HG03135 (cell line): Measurements from ENCODE around the gene TGOLN2.

ENCODE experiments used
- ATAC-seq: cut with Tn5 transposase; IDR thresholded peaks from one replicate; pipeline ENCODE4 v1.9.1; 2021; ENCODE audit warnings: mild to moderate bottlenecking, moderate library complexity; ENCODE audit not compliant: unreplicated experiment

Gene TGOLN2

DNA sequence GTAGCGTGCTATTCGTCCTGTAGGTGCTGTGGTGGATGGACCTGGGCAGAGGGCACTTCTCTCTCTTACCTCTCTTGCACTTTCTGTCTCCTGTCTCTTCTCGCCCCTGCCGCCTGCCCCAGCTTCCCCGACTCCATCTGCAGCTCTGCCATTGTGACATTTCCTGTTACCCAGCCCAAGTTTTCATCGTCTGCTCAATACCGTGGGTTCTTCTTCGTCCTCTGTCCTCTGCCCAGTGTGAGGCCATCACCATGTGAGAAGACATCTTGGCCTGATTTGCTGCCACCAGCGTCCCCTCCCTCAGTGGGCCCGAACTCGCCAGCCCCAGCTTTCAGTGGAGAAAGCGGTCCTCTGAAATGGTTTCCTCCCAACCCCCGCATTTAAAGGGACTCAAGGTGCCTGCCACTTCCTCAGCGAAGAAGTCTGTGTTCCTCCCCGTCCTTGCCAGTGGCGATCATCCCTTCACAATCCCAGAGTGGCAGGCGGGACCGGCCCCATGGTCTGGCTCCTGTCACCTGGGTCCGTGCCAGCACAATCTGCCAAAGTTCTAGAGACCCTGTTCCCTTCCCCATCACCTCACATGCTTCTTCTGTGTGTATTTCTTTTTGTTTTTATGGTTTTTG lies 18.0 kb downstream of the TGOLN2 start:
- ATAC-seq: no peak

DNA sequence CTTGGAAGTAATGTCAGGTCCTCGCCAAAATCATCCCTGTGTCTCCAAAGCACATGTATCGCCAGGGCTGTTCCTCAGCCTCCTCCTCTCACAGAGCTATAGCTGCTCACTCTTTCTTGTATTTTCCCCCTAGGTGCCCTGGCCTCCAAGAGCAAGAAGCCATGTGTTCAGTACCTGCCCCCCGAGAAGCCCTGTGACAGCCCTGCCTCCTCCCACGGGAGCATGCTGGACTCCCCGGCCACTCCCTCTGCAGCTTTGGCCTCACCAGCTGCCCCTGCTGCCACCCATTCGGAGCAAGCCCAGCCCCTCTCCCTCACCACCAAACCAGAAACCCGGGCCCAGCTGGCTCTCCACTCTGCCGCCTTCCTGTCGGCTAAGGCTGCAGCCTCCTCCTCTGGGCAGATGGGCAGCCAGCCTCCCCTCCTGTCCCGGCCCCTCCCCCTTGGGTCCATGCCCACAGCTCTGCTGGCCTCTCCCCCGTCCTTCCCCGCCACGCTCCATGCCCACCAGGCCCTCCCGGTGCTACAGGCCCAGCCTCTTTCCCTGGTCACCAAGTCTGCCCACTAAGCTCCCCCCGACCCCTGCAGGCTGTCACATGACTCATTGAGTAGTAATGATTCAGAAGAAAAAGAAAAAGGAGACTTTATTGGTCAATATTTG lies 18.8 kb downstream of the TGOLN2 start:
- ATAC-seq: no peak

DNA sequence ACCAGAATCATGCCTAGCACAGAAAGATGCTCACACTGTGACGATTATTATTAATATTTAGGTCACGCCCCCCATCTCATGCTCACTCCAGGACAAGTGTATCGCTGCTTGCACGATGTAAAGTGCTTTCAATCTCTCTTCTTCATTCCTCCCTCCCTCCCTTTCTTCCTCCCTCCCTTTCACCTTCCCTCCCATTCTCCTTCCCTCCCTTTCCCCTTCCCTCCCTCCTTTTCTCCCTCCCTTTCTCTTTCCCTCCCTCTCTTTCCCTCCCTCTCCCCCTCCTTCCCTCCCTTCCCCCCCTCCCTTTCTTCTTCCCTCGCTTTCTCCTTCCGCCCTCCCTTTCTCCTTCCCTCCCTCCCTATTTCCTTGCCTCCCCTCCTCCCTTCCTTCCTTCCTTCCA lies 19.6 kb downstream of the TGOLN2 start:
- no peak for ATAC-seq

DNA sequence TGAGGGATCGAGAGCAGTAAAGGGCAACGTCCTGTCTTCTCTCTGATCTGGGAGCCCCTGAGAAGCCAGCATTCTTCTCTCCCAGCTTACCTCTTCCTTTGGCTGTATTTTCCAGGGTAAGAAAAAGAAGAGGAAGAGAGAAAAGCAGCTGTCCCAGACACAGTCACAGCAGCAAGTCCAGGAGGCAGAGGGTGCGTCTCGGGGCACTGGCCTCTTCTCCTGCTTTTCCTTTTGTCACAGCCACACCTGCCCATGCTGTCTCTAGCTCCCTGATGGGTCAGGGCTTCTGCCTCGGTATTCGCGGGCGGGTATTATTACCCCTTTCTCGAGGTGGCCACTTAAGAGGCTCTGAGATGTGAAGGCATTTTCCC lies 20.3 kb downstream of the TGOLN2 start:
- ATAC-seq: no peak

DNA sequence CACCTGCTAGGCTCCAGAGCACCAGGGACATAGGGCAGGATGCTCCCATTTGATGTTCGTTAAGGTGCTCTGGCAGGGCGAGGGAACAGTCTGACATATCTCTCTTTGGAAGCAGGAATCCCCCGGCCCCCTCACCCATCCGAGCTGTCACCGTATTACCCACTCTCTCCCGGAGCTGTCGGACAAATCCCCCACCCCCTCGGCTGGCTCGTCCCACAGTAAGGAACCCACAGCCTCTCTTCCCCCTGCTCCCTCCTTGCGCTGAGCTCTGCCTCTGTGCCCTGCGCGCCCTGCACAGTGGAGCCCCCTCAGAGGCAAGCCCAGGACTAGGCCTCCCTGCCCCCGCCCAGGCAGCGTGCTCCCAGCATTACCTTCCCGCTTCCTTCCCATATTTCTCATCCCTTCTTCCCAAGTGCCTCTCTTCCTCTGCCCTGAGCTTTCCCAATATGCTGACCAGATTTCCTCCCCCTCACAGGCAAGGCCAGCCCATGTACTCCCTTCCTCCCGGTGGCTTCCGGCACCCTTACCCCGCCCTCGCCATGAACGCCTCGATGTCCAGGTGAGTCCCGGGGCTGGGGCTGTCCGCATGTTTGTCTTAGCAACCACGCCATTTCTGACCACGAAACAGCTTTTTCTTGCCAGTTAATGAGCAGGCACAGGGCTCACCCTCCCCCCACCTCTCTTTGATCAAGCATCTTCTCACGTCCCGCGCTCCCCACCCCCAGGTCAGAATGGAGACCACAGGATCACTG lies 23.8 kb downstream of the TGOLN2 start:
- ATAC-seq: no peak

DNA sequence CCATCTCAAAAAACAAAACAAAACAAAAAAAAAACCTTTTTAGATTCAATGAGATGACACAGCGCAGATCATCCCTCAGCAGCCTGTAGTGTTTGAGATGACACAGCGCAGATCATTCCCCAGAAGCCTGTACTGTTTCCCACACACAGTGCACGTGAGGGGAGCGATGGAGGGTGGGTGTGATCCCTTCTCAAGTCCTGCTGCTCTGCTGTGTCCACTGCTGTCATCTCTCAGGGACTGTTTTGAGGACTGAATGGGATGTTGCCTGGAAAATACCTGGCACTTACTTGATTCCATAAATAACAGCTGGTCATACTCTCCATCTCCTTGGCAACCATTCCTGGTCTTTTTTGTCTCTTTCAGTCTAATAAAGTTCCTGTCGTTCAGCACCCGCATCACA lies 25.7 kb downstream of the TGOLN2 start:
- ATAC-seq: no peak

DNA sequence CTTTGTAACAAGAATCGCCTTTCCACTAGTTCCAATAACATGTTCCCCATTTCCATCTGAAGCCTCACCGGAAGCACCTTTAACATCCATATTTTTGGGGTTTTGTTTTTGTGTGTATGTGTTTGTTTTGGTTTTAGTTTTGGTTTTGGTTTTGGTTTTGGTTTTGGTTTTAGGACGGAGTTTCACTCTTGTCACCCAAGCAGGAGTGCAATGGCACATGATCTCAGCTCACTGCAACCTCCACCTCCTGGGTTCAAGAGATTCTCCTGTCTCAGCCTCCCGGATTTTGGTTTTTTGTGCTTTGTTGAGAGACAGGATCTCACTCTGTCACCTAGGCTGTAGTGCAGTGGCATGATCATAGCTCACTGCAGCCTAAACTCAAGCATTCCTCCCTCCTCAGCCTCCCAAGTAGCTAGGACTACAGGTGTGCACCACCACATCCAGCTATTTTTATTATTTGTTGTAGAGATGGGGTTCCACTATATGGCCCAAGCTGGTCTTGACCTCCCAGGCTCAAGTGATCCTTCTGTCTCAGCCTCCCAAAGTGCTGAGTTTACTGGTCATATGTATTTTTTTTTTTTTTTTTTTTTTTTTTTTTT lies 36.3 kb downstream of the TGOLN2 start:
- no peak for ATAC-seq

DNA sequence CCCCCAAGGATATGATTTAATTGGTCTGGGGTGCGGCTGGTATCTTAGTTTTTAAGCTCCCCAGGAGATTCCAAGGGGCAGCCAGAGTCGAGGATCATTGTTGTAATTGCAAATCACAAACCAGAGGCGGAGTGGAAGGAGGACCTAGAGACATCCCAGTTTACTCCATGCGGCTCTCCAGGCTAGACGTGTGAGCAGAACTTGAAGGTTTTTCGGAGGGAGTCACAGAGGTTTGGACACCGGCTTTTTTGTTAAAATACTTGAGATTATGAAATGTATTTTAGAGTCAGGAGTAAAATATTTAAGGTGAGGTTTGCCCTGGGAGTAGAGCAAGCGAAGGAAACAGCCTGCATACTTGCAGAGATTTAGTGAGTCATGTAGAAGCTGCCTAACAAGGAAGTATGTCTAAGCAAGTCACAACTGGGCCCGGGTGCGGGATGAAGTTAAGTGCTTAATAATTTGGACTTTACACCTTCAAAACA lies 39.5 kb downstream of the TGOLN2 start:
- no peak for ATAC-seq

DNA sequence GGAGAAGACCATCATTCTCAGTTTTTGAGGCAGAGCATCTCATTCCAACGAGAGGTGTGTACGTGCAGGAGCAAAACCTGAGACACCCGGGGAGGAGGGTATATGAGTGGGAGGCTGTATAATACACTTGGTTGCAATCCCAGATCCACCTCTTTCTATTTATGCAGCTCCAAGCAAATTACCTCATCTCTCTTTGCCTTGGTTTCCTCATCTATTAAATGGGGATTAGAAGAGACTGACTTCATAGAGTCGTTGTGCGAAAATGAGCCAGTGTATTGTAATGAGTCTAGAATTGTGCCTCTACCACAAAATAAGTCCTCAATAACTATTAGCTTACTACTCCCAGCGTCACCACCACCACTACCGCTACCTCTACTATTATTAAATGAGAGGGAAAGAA lies 40.1 kb downstream of the TGOLN2 start:
- ATAC-seq: no peak

DNA sequence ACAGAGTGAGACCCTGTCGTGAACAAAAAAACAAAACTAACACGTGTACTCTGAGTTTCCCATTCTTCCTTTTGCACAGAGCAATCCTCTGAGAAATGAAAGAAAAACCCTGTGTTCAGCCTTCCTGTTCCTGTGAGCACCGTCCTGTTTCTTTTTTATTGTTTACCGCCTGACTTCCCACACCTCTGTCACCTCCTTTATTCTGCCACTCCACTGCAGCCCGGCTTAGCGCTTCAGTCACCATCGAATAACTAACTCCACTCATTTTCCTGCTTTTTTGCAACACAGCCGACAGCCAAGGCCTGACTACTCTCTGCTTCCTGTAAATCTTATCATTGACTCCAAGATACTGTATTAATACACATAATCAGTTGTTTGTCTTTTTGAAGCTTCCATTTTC lies 40.9 kb downstream of the TGOLN2 start:
- ATAC-seq: no peak

DNA sequence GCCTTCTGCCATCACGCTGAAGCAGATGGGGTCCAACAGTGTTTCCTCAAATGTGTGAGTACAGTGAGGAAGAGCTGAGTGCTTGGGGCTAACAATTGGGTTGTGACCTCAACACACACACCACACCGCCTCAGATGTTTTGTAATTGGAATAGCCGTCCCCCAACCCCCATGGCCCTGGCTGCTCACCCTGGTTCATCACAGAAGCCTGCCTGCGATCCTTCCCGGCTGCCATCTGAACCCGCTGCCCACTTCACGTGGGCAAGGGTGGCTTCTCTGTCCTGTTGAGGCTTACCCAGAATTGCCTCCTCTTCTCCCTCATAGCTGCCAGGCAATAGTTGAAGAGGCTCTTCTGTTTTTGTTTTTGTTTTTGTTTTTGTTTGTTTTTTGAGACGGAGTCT lies 44.1 kb downstream of the TGOLN2 start:
- no peak for ATAC-seq

DNA sequence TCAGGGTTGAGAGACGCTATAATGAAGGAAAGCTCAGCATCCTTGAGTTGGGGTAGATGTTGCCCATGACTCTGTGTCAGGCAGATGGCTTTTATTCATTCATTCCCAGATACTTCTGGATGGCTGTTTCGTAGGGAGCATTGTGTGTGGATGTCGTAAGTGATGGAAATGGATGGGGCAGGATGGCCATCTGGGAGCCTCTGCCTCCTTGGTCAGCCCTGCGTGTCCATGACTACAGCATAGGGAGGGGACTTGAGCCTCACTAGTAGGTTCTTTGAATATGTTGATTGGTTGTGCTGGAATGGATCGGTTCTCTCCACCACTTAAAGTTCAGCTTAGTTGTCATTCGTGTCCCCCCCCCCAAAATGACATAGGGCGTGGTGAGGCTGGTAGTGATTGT lies 44.9 kb downstream of the TGOLN2 start:
- no peak for ATAC-seq

DNA sequence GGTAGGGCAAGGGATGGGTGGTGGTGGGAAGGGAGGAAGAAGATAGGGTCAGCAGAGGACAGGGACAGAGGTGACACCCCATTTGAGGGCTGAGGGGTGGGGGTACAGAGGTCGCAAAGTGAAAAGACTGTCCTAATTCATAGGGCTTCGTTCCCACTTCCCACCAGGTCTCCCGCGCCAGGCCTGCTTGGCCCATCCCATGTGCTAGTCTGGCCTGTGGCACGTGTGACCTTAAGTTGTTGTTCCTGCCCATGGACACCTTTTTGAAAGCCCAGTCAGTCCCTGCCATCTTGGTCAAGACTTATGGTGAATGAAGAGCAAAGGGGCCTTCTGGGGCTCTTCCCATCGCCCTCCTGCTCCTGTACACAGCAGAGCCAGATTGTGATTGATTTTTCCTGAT lies 46.2 kb downstream of the TGOLN2 start:
- ATAC-seq: no peak

DNA sequence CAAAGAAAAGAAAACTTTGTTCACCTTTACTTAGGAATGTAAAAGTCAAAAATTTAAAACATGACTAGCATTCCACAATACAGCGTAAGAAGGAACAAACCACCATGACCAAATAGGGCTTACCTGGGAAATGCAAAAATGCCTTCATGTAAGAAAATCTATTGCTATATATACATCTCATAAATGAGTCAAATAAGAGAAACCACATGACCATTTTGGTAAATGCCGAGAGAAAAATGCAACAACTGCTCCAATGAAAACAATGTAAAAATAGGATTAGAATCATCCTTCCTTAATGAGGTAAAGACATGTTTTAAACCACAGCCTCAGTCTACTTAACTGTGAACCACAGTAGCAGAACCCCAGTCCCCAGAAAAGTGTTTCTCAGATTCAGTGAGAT lies 49.4 kb downstream of the TGOLN2 start:
- no peak for ATAC-seq

DNA sequence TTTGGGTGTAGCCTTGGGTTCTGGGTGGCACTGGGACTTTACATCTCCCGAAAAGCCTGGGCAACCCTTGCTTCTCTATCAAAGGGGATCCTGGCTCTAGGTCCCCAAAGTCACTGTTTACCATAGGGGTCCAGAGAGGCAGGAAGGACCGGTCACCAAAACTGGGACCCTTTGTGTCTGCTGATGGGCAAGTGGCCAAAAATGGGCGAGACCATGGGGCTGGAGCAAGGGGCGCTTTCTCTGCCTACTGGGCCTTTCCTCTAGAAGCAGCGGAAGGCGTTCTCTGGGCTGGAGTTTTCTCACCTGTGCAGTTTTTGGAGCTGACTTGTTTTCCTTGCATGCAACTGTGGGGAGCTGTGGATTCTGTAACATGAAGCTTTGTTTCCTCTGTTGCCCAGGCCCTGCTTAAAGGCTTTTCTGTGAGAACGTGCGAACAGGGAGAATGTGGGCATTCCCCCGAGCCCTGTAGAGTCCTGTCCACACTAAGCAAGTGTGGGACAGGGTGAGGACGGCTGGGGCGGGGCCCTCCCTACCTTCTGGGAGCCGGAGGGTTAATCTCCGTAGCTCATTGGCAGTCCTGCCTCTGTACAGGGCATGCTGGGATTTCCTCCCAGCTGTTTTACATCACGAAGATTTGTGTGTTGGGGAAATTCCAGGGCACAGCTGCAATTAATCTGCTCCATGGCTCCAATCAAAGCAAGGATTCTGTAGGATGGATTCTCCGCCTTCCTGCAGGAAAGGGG lies 50.2 kb downstream of the TGOLN2 start:
- no peak for ATAC-seq

DNA sequence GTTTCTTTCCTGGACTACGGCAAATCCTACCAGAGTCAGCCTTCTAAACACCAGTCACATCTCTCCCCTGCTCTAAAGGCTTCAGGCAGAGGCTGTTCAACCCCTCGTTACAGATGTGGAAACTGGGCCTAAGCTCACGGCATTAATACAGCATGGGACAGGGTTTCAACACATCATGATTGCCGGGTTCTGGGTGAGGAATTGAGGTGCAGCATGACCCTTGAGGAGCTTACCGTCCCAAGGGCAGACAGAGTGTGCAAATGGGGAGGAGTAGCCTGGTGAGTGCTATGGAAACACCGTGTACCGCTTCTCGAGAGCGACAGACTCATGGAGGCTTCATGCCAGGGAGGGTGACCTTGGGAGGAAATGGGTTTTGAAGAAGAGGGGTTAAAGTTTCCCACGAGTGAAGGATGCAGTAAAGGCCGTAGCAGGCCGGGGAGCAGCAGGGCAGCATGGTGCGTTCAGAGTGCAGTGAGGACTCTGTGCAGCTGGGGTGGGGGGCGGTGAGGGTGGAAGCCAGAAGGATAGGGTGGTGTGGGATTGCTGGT lies 51.1 kb downstream of the TGOLN2 start:
- no peak for ATAC-seq

DNA sequence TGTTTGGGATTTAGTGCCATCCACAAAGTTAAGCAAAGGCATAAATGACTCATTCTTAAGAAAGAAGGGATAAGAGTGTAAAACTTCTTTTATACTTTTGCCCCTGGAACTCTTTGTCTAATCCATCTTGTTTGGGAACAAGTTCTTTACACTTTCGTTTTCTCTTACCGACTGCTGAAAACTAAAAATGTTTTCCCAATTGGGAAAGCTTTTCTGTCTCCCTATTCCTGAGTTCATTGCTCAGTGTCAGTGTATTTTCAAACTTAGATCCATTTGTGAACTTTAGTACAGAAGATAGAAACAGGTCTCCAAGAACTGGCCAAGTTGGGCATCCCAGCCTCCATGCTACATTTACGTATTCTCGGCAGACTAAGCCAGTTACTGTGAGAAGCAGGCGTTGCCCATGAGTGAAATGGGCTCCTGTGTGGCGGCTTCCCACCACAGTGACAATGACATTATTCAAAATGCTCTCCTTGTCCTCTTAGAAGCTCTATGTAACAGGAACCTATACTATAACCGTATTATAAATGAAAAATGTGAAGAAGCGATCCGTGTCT lies 51.7 kb downstream of the TGOLN2 start:
- ATAC-seq: no peak

DNA sequence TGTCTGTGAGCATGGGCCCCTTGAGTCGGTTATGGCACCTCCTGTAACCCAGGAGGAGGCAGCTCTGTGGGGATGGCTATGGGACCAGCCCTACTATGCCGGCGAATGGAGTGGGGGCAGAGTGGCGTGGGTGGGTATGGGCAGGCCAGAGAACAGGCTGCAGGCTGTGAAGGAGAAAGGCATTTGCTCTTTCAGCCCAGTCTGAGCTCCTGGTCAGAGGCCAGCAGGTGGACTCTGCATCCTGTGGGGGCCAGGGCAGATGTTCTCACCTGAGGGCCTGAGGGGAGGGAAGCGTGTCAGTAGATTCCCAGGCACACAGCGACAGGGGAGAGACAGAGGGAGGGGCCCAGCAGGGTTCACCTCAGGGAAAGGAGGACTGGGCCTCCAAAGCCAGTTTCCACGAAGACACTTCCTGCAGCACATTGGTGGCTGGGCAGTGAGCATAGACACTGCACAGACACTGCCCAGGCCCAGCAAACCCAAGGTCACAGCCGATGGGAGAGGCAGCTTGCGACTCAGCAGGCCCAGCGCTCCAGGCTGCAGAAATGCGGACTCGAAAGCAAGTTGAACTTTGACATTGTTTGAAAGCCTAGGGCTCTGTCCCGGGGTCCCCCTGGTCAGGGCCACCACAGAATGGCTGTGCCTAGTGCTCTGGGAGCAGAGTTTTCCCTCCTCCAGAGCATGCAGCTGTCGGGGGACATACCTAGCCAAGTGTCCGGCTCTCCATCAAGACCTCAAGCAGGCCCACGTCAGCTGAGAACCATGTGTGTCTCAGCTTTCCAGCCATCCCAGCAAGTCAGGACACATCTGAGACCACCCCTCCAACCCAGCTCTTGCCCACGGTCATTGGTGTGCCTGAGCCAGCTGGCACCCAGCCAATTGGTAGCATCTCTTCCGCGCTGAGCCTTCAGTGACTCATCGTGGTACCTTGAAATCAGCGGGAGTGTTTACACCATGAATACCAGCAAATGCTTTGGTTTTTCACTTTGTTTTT lies 53.8 kb downstream of the TGOLN2 start:
- ATAC-seq: no peak

DNA sequence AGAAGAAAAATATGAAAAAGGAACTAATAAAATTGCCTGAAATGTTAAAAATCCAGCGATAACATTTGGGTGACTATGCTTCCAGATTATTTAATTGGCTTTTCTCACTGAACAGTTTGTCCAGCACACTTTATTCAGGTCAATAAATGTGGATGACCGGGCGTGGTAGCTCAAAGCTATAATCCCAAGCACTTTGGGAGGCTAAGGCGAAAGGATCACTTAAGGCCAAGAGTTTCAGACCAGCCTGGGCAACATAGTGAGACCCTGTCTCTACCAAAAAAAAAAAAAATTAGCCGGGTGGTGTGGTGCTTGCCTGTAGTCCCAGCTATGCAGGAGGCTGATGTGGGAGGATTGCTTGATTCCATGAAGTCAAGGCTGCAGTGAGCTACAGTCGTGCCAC lies 55.4 kb downstream of the TGOLN2 start:
- no peak for ATAC-seq
